Thoracic aorta (tissue), 2 donors: ENCODE results near the gene TLE3. TPM values are rescaled to one million over a fixed set of nuclear protein-coding genes. Genes with fewer than 3 reads are reported as not detected.

Experiments used
- ATAC-seq: fragments of 150-250 bp; one replicate; pipeline ENCODE4 v1.8.0; 2017; ENCODE audit warnings: low read depth; ENCODE audit not compliant: insufficient number of reproducible peaks, low FRiP score
- DNase-seq: peaks from one replicate; pipeline ENCODE4 v3.0.0-alpha.2; 2020; ENCODE audit warnings: low spot score
- H3K27ac ChIP-seq, 2 donors: fragments of 200-600 bp; sonication (generic); 1 replicate in 1 of 2; 2 replicates in 1 of 2; pipeline ENCODE4 v1.5.1; 2016; ENCODE audit warnings: mild to moderate bottlenecking in 2 of 2, moderate library complexity in 2 of 2
- H3K27me3 ChIP-seq: fragments of 200-600 bp; sonication (generic); replicated peaks from 2 replicates; pipeline ENCODE4 v1.6.0; 2016; ENCODE audit warnings: mild to moderate bottlenecking; ENCODE audit not compliant: insufficient read depth
- H3K36me3 ChIP-seq: fragments of 200-600 bp; sonication (generic); one replicate; pipeline ENCODE4 v1.5.1; 2016
- H3K4me1 ChIP-seq, 2 donors: fragments of 200-600 bp; sonication (generic); 1 replicate in 1 of 2; 2 replicates in 1 of 2; pipeline versions ENCODE4 v1.5.1 to v1.6.0; 2016; ENCODE audit warnings: low read depth in 2 of 2, mild to moderate bottlenecking in 1 of 2; ENCODE audit not compliant: control insufficient read depth in 1 of 2
- H3K4me3 ChIP-seq: fragments of 200-600 bp; sonication (generic); 2 replicates; pipeline ENCODE4 v1.5.1; 2016; ENCODE audit warnings: mild to moderate bottlenecking
- H3K9me3 ChIP-seq: fragments of 200-600 bp; sonication (generic); 2 replicates; pipeline ENCODE4 v1.5.1; 2016
- total RNA-seq, 2 donors: library from RNA; depleted of rRNA; stranded (reverse); fragments of >200 nt; gene quantifications; one replicate each; pipeline versions ENCODE4 v1.1.0 to v1.2.3, GENCODE V29; 2016
- TF ChIP-seq, protein P1 (sequence below): fragments of 200-600 bp; sonication (generic); IDR thresholded peaks from one replicate; pipeline ENCODE4 v1.5.1; 2019; ENCODE audit warnings: antibody characterized with exemption

TLE3 gene
- total RNA-seq, 2 donors from 2014 or later, result 78.3 to 124 TPM

DNA sequence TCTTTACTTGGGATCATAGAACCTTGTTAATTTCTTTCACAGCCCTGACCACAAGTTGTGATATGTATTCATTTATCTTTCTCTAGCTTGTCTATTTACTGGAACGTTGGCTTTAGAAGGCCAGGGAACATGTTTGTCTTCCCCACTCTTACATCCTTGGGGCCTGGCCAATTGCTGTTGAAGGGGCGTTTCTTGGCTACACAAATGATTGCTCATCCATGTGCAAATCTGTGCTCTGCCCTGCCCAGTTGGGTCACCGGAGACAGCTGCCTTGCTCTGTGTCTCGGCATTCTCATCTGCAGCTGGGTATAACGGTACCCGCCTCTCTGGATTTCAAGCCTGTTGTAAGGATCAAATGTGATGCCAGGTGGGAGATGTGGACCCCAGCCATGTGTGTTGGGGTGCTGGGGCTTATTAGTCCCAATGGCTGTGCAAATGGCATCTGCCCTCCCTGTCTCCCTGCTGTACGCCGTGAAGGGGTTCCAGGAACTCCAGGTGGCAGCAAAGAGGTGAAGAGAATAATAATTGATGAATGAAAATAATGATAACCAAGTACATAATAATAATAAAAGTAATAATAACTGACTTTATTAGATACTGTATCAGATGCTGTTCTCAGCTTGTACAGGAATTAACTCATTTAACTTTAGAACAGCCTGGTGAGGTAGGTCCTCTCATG, 24.0 kb upstream of the TLE3 start:
- ATAC-seq (no peak), DNase-seq (no peak)
- Histone ChIP-seq H3K36me3 (no peaks in the 10 kb centered on the region), H3K27me3 (no peaks in the 10 kb centered on the region), H3K4me3 (no peak overlapping the region), H3K27ac (no peak overlapping the region), H3K9me3 (no peaks in the 10 kb centered on the region), H3K4me1 (no peaks in the 10 kb centered on the region)
- TF ChIP-seq, protein P1, sequence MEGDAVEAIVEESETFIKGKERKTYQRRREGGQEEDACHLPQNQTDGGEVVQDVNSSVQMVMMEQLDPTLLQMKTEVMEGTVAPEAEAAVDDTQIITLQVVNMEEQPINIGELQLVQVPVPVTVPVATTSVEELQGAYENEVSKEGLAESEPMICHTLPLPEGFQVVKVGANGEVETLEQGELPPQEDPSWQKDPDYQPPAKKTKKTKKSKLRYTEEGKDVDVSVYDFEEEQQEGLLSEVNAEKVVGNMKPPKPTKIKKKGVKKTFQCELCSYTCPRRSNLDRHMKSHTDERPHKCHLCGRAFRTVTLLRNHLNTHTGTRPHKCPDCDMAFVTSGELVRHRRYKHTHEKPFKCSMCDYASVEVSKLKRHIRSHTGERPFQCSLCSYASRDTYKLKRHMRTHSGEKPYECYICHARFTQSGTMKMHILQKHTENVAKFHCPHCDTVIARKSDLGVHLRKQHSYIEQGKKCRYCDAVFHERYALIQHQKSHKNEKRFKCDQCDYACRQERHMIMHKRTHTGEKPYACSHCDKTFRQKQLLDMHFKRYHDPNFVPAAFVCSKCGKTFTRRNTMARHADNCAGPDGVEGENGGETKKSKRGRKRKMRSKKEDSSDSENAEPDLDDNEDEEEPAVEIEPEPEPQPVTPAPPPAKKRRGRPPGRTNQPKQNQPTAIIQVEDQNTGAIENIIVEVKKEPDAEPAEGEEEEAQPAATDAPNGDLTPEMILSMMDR, result no peak

DNA sequence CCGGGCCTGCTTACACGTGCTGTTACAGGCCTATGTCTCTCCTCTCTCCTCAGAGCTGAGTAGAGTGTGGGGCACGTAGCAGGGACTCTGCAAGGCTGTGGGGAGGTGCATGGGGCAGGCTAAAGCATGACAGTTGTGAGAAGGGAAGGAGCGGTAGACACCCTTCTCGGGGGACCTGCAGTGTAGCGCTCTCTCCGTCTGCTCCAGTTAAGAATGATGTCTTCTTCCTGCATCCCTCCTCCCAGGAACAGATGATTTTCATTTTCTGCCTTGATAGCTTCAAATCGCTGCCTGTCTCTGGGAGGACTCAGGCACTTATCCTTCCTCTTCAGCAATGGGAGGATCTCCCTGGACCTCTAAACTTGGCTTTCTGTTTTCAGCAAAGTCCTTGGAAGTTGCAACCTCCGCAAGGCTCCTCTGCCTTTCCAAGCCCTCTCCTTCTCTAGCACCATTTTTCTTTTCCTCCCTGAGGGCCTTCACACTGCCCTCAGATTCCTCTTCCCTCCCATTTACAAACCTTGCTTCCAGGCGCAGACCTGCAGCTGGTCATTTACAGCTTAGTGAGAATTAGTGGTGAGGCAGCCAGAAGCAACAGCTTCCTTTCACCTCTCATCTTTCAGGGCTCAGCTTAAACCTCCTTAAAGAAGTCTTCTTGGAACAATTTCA, 23.4 kb upstream of the TLE3 start:
- ATAC-seq (no peak), DNase-seq (no peak)
- Histone ChIP-seq H3K9me3 (no peaks in the 10 kb centered on the region), H3K4me3 (no peak overlapping the region), H3K27ac (no peak overlapping the region), H3K27me3 (no peaks in the 10 kb centered on the region), H3K4me1 (no peaks in the 10 kb centered on the region), H3K36me3 (no peaks in the 10 kb centered on the region)
- TF ChIP-seq, protein P1, result no peak

DNA sequence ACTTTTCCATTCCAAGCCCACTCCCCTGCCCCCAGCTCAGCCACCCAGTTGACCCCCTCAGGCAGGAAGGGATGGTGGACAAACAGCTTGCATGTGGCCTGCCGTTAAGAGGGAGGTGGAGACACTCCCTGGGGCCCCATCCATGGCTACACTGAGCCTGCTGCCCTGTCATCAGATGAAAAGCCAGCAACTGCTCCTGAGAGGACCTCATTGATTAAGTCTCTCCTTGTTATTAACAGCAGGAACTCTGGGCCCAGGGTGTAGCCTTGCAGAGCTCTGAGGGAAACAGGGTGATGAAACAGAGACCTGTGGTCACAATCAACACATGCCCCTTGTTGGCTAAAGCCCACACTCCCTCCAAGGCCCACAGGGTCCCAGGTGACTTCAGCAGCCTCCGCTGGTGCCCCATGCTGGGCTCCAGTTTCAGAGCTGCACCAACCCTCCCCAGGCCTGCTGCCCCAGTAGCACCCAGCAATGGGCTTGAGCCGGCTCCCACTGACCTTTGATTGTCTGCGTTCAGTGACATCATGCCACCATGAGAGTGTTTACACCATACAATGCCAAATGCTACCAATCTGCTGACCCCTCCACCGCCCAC, 22.3 kb upstream of the TLE3 start:
- DNase-seq (no peak), ATAC-seq (no peak)

DNA sequence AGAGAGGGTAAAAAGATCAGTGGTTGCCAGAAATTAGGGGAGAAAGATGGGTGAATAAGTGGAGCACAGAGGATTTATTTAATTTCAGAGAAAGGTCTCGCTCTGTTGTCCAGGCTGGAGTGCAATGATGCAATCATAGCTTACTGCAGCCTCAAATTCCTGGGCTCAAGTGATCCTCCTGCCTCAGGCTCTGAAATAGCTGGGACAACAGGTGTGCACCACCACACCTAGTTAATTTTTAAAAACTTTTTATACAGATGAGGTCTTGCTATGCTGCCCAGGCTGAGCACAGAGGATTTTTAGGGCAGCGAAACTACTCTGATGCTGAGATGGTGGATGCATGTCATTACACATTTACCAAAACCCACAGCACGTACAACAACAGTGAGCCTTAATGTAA, 20.9 kb upstream of the TLE3 start:
- Histone ChIP-seq H3K27me3 (no peaks in the 10 kb centered on the region), H3K9me3 (no peaks in the 10 kb centered on the region), H3K36me3 (no peaks in the 10 kb centered on the region), H3K4me3 (no peak overlapping the region), H3K27ac (no peak overlapping the region), H3K4me1 (no peaks in the 10 kb centered on the region)
- TF ChIP-seq, protein P1, result no peak
- DNase-seq (no peak), ATAC-seq (no peak)

More for the DNA sequence above, 22.3 kb upstream of the TLE3 start:
- H3K27ac ChIP-seq, result no peak overlapping the region
- no peaks in the 10 kb centered on the region for H3K4me1 ChIP-seq
- TF ChIP-seq, protein P1, result no peak
- no peaks in the 10 kb centered on the region for H3K27me3 ChIP-seq
- H3K9me3 ChIP-seq, result no peaks in the 10 kb centered on the region
- no peak overlapping the region for H3K4me3 ChIP-seq
- H3K36me3 ChIP-seq, result no peaks in the 10 kb centered on the region

DNA sequence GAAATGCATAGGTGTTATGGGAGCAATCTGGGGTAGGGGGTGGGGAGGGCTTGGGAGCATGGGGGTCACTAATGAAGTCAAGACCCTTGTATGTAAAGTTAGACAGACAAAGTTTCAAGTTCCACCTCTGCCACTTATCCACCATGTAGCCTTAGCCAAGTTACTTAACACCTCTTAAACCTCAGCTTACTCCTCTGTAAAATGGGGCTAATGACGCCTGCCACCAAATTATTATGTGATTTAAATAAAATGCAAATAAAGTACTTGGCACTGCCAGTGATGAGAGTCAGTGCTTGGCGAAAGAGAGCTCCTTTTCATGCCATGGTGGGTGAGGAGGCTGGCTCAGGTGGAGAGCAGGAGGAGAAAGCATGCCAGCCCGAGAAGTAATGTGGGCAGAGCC, 18.6 kb upstream of the TLE3 start:
- Histone ChIP-seq H3K4me1 (peaks cover 0 to 6% of the 10 kb centered on the region in 2 donors), H3K4me3 (no peak overlapping the region), H3K9me3 (no peaks in the 10 kb centered on the region), H3K27me3 (no peaks in the 10 kb centered on the region), H3K36me3 (no peaks in the 10 kb centered on the region), H3K27ac (no peak overlapping the region)
- TF ChIP-seq, protein P1, result no peak
- no peak for DNase-seq
- no peak for ATAC-seq
